GM19240 (cell line): ENCODE measurements around the gene FADD.

Experiments
- DNase-seq: peaks from one replicate; pipeline ENCODE4 v3.0.0; 2011; ENCODE audit warnings: low spot score; ENCODE audit not compliant: insufficient read length

The FADD gene, protein sequence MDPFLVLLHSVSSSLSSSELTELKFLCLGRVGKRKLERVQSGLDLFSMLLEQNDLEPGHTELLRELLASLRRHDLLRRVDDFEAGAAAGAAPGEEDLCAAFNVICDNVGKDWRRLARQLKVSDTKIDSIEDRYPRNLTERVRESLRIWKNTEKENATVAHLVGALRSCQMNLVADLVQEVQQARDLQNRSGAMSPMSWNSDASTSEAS

DNA sequence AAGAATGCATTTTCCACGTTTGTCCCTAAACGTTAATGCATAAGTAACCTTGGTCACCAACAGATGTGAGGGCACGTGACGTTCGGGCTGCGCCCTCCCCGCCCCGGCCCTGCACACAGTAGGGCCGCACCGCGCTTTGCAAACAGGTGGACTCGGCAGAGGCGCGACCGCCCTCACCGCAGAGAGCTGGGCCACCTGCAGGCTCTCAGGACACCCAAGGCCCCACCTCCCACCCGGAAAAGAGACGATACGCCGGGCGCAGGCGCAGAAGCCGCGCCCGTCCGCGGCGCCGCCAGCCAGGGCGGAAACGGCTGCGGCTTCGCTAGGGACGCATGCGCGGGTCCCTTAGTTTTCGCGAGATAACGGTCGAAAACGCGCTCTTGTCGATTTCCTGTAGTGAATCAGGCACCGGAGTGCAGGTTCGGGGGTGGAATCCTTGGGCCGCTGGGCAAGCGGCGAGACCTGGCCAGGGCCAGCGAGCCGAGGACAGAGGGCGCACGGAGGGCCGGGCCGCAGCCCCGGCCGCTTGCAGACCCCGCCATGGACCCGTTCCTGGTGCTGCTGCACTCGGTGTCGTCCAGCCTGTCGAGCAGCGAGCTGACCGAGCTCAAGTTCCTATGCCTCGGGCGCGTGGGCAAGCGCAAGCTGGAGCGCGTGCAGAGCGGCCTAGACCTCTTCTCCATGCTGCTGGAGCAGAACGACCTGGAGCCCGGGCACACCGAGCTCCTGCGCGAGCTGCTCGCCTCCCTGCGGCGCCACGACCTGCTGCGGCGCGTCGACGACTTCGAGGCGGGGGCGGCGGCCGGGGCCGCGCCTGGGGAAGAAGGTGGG, at the start of gene FADD:
TSS of gene FADD (plus strand) at position 377 of the 831 bp plus-strand sequence. CDS start at position 541, 164 bp downstream.
- peak; percentile 87 for DNase-seq

DNA sequence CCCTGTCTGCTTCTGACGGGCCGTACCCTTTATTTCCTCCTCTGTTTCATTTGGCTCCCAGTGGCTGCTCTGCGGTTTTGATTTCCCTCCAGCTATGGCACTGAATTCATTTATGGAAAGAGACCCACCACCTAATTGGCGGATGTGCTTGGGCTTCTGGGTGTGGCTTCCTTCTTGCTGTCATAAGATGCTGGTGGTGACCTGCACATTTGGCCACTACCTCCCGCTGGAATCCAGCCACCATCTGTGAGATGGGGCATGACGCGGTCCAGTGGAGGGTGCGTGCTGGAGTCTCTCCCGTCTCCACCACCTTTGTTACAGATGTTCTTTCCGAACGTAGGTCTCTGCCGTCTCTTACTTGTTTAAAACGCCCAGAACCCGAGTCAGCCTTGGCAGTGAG, 47.7 kb upstream of the FADD start:
- DNase-seq: no peak

DNA sequence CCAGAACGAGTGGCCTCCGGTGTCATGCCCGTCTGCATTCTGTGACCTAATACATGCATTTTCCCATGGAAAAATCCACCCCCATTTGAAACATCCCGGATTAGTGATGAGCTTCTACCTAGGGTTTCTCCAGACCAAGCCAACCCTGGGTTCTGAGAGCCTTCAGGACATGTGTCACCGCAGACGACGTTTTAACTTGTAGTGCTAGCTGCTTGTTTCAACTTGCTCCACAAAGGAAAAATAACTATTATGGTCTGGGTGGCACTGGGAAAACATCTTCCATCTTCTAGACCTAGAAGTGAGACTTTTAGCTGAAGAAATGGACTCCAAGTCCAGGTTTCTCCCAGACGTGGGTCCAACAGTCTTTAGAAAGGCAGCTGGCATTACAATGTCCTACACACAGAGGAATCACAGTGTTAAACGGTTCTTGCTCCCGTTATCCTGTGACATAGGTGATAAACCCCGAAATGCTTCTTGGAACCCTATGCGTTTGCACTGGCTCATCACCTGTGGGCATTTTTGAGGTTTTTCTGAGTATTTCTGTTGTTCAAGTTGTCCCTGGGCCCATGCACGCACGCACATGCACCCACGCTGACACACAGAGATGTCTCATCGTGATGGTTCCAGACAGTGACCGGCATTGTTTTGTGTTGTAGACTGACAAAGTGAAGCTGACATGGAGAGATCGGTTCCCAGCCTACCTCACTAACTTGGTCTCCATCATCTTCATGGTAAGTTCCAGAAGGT, 46.6 kb upstream of the FADD start:
- no peak for DNase-seq

DNA sequence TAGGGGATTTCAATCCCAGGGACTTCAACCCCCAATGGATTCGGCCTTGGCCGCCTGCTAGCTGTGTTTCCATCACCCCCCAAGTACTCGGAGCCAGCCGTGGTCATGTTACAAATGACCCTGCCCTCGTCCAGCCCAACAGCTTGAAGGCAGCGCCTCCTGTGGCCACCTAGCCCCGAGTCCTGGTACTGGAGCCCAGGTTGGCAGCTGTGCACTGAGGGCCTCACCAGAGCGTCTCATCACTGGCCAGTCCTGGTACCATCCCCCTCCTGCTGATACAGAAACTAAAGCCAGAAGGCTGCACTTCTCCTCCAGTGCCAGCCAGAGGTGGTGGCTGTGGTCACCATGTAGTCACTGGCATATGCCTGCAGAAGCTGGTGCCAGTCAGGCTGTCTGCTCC, 44.9 kb upstream of the FADD start:
- DNase-seq: no peak

DNA sequence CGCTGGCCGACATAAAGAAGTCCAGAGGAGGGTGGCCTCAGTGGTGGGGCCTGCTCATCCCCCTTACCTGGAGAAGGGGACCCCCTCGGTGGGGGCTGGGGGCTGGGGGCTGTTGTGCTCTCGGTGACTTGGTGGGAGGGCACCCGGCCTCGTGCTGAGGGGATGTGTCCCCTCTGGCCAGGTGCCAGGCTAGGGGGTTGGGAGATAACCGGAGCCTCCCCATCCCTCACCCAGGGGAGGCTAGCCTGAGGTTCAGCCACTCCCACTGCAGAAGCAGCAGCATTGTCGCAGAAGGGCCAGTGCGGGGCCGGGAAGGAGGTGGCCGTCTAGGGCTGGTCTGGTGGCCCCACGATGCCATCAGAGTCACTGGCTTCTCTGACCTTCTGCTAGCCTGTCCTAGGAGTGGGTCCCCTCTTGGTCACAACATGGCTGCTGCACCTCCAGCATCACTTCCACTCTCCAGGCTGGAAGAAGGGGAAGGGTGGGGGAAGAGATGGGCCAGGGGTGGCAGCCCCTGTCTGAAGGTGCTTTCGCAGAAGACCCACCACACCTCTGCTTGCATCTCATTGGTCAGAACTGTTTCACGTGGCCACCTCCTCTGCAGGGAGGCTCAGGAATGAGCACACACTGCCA, 44.2 kb upstream of the FADD start:
- DNase-seq: no peak

DNA sequence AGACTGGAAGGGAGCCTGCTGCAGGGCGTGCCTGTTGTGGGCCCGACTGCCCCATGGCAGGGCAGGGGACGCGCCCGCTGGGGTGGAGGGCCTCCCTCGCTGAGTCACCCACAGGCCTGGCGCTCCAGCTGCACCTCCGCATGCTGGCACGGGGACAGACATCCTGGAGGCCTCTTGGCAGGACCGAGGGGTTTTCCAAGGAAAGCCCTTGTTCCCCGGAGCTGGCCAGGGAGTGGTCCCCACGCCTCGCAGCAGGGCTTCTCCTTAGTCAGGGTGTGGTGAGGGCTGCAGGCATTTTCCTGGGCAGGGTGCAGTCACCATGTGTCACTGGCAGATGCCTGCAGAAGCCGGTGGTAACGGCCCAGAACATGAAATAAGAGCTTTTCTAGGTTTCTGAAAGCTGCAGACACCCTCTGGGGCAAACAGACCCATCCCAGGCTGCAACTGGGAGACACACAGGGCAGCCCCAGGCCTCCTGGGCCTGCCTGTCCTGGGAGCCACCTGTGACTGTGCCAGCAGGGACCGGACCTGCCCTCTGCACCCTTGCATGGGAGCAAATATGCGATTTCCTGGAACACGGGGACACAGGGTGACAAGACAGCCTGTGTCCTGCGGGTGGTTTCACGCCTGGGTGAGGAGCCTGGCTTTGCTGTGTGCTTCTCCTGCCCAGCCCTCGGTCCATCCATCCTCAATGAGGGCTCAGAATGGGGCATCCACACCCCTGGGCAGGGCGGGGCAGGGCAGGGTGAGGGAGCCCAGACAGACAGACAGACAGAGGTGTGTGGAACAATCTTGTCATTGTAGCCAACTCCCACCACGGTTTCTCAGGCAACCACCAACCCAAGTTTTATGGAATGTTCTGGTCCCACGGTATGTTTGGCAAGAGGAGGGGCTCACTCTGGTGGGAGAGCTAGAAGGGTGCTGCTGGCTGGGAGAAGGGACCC, 43.2 kb upstream of the FADD start:
- no peak for DNase-seq

DNA sequence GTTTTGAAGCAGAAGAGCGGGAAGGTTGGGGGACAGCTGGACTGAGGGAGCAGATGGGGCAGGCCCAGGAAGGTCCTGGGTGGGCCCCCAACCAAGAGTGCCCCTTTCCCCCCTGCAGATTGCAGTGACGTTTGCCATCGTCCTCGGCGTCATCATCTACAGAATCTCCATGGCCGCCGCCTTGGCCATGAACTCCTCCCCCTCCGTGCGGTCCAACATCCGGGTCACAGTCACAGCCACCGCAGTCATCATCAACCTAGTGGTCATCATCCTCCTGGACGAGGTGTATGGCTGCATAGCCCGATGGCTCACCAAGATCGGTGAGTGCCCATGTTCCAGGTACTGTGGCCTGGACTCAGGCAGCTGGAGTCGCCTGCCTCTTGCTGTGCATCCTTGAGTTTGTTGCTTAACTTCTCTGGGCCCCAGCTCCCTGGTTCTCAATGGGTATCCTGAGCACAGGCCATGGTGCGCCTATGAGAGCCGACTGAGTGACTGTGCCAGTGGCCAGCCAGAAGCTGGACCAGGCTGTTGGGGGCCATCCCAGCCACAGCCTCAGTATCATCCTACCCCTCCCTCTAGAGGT, 42.0 kb upstream of the FADD start:
- no peak for DNase-seq

DNA sequence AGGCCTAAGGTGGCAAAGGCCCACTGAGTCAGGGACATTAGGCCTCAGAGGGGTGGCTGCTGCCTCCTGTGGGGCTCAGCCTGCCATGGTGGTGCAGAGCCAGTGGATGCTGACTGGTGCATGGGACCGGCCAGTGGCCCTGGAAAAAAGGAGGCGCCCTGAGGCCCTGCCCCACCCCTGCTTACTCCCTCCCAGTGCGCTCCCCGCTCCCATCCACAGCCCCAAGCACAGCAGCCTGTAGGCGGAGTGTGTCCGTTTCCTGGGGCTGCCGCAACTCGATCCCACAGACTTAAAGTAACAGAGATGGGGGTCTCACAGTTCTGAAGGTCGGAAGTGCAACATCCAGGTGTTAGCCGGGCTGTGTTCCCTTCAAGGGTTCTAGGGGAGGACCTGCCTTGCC, 38.4 kb upstream of the FADD start:
- no peak for DNase-seq

DNA sequence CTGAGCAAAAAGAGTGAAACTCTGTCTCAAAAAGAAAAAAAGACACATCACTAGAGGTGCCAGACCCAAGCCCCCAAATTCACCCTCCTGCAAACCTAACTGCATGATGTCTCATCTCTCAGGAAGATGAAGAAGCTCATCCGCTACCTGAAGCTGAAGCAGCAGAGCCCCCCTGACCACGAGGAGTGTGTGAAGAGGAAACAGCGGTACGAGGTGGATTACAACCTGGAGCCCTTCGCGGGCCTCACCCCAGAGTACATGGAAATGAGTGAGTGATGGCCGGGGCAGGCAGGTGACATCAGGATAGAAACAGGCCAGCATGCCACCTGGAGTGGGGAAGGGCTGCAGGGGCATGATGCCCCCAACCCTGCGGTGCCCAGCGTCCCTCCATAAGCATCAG, 36.0 kb upstream of the FADD start:
- no peak for DNase-seq

DNA sequence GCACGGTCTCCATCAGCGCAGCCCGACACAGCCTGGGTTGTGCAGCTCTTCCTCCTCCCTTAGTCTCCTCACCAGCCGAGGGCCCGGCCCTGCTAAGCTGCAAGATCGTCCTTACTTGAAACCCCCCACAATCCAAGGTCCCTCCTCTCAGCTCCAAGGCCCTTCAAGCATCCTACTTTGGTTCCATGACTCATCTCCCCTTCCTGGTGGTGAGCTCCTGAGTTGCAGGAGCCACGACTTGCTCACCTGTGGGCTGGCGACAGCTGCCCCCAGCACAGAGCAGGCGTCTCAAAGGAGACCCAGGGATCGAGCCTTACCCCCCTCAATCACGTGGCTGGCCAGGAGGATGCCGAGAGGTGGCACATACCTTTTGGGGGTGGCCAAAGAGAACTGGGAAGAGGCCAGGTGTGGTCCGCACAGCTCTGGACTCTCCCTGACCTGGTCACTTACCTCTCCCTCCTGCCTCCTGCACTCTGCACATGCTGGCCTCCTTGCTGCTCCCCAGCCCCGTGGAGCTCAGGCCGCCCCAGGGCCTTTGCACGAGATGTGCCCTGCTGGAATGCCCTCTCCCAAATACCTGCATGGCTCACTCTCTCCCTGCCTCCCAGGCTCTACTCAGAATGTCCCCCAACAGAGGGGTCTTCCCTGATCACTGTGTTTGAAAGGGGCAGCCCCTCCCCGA, 35.2 kb upstream of the FADD start:
- DNase-seq: no peak

DNA sequence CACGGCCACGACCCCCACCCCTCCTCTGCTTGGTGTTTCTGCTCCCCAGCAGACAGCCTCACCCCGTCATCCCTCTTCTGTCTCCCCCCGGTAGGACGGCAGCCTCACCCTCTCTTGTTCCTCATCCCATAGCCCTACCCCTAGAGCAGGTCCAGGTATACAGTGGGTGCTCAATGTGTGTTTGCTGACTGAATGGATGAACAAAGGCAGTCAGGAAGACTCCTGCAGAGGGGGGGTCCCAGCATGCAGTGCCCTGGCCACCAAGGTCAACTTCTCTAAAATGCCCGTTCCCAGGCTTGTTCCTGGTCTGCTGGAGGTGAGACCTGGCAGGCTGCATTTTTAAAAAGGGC, 34.7 kb upstream of the FADD start:
- no peak for DNase-seq

DNA sequence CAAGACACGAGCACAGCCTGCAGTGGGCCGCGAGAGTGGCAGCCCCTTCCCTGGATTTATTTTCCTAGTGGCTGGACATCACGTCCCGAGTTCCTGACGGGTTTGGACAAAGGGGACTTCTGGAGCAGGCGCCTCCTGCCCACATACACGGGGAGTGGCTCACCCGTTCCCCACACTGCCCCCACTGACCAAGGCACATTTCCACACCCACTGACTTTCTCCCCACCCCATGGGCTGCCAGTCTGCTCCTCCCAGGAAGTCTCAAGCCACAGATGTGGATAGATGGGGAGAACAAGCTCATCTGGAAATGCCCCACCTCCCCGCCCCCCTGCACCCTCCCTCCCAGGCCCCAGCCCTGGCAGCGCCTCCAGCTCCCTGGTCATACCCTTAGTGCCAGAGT, 34.0 kb upstream of the FADD start:
- DNase-seq: no peak

DNA sequence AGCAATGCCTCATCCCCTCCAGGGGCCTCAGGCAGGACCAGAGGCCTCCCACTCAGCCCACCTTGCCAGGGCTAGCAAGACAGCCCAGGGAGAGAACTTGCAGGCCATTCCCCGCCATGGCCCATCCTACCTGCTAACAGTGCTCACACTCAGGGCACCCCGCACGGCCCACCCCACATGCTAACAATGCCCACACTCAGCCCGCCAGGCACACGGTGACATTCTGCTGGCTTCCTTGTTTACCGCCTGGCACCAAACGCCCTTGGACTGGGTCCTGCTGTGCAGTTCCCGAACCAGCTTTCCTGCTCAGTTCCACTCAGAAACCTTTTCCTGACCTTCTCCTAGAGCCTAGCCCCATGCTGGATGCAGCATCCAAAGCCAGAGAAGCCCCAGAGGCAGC, 33.5 kb upstream of the FADD start:
- no peak for DNase-seq

DNA sequence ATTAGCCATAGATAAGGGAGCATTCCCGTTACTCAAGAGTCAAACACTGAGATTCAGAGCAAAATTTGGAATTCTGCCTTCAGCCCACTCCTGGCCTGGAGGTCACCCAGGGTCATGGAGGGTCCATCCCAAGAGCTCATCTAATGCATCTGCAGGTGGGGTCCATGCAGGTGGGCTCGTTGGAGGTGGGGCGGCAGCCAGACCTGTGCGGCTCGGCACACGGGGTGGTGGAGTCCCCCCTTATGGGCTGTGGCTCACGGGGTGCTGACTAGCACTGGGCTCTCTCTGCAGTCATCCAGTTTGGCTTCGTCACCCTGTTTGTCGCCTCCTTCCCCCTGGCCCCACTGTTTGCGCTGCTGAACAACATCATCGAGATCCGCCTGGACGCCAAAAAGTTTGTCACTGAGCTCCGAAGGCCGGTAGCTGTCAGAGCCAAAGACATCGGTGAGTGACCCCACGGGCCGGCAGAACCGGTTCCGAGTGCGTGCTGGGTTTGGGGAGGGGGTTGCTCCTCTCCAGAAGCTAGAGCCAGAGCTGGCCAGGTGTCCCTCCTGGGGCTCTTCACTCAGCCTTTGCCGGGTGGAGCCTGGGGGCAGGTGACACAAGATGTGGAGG, 32.4 kb upstream of the FADD start:
- DNase-seq: no peak

DNA sequence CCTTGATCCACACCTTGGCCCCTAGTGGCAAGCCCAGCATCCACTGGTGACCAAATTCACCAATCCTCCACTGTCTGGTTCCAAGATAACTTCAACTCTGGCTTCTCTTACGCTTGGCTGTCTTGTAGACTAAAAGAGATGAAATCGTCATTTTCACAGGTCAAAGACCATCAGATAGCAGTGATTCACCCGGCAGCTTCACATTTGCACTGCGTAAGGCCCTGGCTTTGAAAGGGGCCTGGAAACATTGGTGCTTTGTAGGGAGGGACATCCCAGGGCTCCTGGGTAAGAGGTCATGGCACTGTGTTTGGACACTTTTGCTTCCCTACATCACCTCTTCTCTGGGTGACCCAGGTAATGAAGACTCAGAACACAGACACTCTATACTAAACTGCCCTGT, 30.1 kb upstream of the FADD start:
- DNase-seq: no peak

DNA sequence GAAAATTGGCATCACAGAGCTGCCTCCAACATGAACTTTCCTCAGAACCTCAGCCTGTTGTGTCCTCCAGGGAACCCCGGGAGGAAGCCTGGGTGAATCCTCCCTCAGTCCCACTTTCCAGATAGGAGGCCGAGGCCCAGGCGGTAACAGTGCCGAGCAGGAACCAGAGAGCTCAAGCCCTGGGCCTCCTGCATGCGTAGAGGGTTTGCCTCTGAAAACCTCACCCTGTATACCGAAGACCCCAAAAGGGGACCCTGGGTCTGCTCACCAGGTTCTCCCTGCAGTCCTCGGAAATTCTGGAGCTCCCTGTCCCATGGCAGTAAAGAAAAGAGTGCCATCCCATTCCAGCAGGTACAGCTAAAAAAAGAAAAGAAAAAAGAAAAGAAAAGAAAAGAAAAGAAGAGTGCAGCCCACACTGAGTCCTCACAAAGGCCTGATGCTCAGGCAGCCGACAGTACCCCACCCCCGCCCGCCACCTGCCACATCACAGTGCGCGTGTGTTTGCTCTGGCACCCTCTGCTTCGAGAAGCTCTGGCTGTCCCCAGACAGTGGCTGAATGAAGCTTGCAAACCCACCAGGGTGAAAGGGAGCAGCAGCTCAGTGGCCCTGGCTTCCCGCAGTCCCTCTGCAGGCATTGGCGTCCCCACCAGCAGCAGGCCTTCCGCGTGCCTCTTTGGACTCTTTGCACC, 28.4 kb upstream of the FADD start:
- DNase-seq: no peak

DNA sequence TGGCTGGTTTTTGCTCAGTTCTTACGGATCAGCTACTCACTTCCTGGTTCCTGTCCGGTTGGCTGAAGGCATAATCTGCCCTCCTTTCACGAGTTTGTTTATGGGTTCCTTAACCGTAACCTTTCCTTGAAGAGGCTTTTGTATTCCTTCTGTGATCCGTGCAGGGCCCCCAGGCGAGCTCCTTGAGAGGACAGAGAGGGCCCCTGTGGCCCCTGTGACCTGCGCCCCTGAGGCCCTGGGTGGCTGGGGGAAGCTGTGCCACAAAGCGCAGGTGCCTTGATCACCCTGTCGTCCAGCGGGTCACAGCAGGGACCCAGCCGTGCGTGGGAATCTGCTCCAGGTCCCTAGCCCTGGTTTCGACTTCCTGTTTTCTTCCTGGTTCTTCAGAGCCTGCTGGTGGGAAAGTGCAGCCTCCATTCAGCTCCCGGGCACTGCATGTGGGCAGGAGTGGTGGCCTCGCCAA, 27.8 kb upstream of the FADD start:
- no peak for DNase-seq

DNA sequence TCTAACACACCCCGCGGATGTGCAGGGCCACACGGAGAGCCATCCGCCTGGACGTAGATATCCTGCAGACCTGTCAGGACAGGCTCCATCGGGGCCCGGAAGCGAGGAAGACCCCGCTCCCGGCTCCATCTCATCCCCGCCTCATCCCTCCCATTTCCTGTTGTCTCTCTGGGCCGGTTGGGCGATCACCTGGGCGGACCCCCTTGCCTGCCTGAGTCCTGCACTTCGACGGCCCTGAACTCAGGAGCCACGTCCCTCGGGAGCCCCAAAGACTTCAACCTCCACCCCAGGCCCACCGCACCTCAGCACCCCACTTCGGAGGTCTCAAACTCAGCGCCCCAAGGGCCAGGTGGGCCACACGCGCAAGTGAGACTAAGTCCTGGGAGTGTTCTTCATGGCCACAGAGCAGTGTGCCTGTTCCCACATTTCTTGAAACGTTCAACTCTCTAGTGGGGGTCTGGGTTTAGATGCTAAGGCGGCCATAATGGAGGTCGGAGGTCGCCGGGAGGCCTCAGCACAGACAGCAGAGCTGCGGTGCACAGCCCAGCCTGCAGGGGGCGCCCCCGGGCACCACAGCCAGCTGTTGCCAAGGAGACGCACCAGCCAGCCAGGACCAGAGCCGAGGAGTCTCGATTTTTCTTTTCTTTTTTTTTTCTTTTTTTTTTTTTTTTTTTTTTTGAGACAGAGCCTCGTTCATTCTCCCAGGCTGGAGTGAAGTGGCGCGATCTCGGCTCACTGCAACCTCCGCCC, 26.0 kb upstream of the FADD start:
- DNase-seq: peak; percentile 66
